Measurements from ENCODE around the gene KIF4A. TPM values are rescaled to one million over a fixed set of nuclear protein-coding genes. Genes with fewer than 3 reads are reported as not detected.
"Not testable (repeated sequence)": the region's sequence is repeated elsewhere in the genome, so short reads cannot be mapped to it uniquely, and the experiment has no call there.

The KIF4A gene
- total RNA-seq (1 to 10 TPM; 1.4 to 6.0 (median 3.2) TPM), polyA plus RNA-seq (1 to 10 TPM in 2 of 3 donors, under 1 TPM in 1; 0.41 to 1.5 (median 1.3) TPM)
- long read RNA-seq, donor 1 = 0 reads
- long read RNA-seq, donor 2, full-length matches to known transcripts = 2 of 2 reads
- long read RNA-seq, donor 2, partial matches to known transcripts = 0 of 2 reads
- long read RNA-seq, donor 2, other reads (novel, unspliced or antisense) = 0 of 2 reads

- peaks cover 0 to 4% (median 0%) of the 10 kb centered on the region in 7 donors for H3K27me3 ChIP-seq (replicated peaks in 1 of 7)
- intact Hi-C loops (cut with DNase I; ENCODE audit: low total_unique reads) = no loop called here
- peak within 1 kb of the TSS; percentile 34 to 70 (median 52) for H3K4me3 ChIP-seq
- H3K27ac ChIP-seq = peak within 1 kb of the TSS; percentile 6 to 82 (median 72)
- H3K36me3 ChIP-seq = peaks cover 0 to 33% (median 4%) of the 10 kb centered on the region in 6 donors
- TF ChIP-seq POLR2A (IDR thresholded peaks at IDR 0.05) = no peak
- peak; percentile 71 to 85 (median 72) for TF ChIP-seq POLR2AphosphoS5 (IDR thresholded peaks at IDR 0.05)
- peak; percentile 93 for DNase-seq
- WGBS, 5 donors = 0 to 36% (median 3%) methylated on average over 31 to 62 of the region's 62 CpGs
- peaks cover 0 to 23% (median 9%) of the 10 kb centered on the region in 6 donors for H3K4me1 ChIP-seq
- H3K9me3 ChIP-seq = no peaks in the 10 kb centered on the region
Observed at GRCh38 chrX:70289793-70290770, at the start of gene KIF4A, which contains the start of gene PDZD11. Gene KIF4A (plus strand): TSS chrX:70290104. CDS start chrX:70290459, 355 bp downstream. Gene PDZD11 (minus strand): TSS chrX:70289927. CDS start chrX:70289341, 586 bp downstream.

- 92 to 100% (median 92%) methylated on average over 1 of the region's 1 CpG for WGBS, 5 donors
- no peak overlapping the region for H3K4me3 ChIP-seq
- no peaks in the 10 kb centered on the region for H3K9me3 ChIP-seq
- intact Hi-C loops (cut with DNase I; ENCODE audit: low total_unique reads) = no loop called here
- TF ChIP-seq POLR2A (IDR thresholded peaks at IDR 0.05) (no peak), POLR2AphosphoS5 (IDR thresholded peaks at IDR 0.05) (no peak), CTCF (IDR thresholded peaks at IDR 0.05 in 8 of 11, conservative IDR thresholded peaks at IDR 0.05 in 3 of 11) (no peak)
- H3K36me3 ChIP-seq = no peaks in the 10 kb centered on the region
- H3K27ac ChIP-seq = no peak overlapping the region
- H3K27me3 ChIP-seq (replicated peaks in 1 of 7) = no peaks in the 10 kb centered on the region
- no peak for DNase-seq
- H3K4me1 ChIP-seq = no peaks in the 10 kb centered on the region
Observed at GRCh38 chrX:70240751-70241150, 49.2 kb upstream of the KIF4A start.

- no peaks in the 10 kb centered on the region for H3K27me3 ChIP-seq (replicated peaks in 1 of 7)
- no peak for TF ChIP-seq POLR2A (IDR thresholded peaks at IDR 0.05)
- intact Hi-C loops (cut with DNase I; ENCODE audit: low total_unique reads) = no loop called here
- 80 to 90% (median 87%) methylated on average over 2 of the region's 2 CpGs for WGBS, 5 donors
- no peak overlapping the region for H3K4me3 ChIP-seq
- no peaks in the 10 kb centered on the region for H3K36me3 ChIP-seq
- no peaks in the 10 kb centered on the region for H3K4me1 ChIP-seq
- no peak for DNase-seq
- no peaks in the 10 kb centered on the region for H3K9me3 ChIP-seq
- no peak overlapping the region for H3K27ac ChIP-seq
Observed at GRCh38 chrX:70241501-70241900, 48.4 kb upstream of the KIF4A start.

GRCh38 chrX:70243601-70244000, 46.3 kb upstream of the KIF4A start:
- H3K36me3 ChIP-seq; DNase-seq; H3K9me3 ChIP-seq; intact Hi-C loops (cut with DNase I; ENCODE audit: low total_unique reads); H3K4me1 ChIP-seq; H3K27ac ChIP-seq; H3K4me3 ChIP-seq; H3K27me3 ChIP-seq (replicated peaks in 1 of 7): not testable (repeated sequence)
- 71 to 91% (median 79%) methylated on average over 4 to 5 of the region's 5 CpGs for WGBS, 5 donors

- no peak overlapping the region for H3K4me3 ChIP-seq
- TF ChIP-seq POLR2A (IDR thresholded peaks at IDR 0.05) (no peak), POLR2AphosphoS5 (IDR thresholded peaks at IDR 0.05) (no peak), CTCF (IDR thresholded peaks at IDR 0.05 in 8 of 11, conservative IDR thresholded peaks at IDR 0.05 in 3 of 11) (no peak)
- H3K27me3 ChIP-seq (replicated peaks in 1 of 7) = no peaks in the 10 kb centered on the region
- no peak for DNase-seq
- H3K27ac ChIP-seq = no peak overlapping the region
- H3K9me3 ChIP-seq = no peaks in the 10 kb centered on the region
- intact Hi-C loops (cut with DNase I; ENCODE audit: low total_unique reads) = no loop called here
- H3K36me3 ChIP-seq = no peaks in the 10 kb centered on the region
- WGBS, 5 donors = 71 to 94% (median 88%) methylated on average over 6 of the region's 6 CpGs
- no peaks in the 10 kb centered on the region for H3K4me1 ChIP-seq
Observed at GRCh38 chrX:70244881-70245280, 45.0 kb upstream of the KIF4A start.
